ENCODE measurements around the gene SAMD5.

The SAMD5 gene

GRCh38 chr6:147595961-147596360 is 87.5 kb downstream of the SAMD5 start:
- H3K4me1 ChIP-seq (ENCODE audit: control insufficient read depth, insufficient read depth, low read length): no peaks in the 10 kb centered on the region
- no peaks in the 10 kb centered on the region for H3K9me3 ChIP-seq (ENCODE audit: control insufficient read depth, low read length)
- H3K27me3 ChIP-seq (replicated peaks; ENCODE audit: control insufficient read depth, insufficient read depth, low read length): peaks cover 3% of the 10 kb centered on the region
- no peaks in the 10 kb centered on the region for H3K36me3 ChIP-seq (ENCODE audit: control insufficient read depth, insufficient read depth, low read length, severe bottlenecking)
- no peak overlapping the region for H3K9ac ChIP-seq (ENCODE audit: low read length)
- H3K4me3 ChIP-seq (ENCODE audit: low read length): no peak overlapping the region
- DNase-seq (ENCODE audit: low read depth): no peak

GRCh38 chr6:147603392-147604081 is 95.0 kb downstream of the SAMD5 start:
- DNase-seq (ENCODE audit: low read depth): peak; percentile 44
- Histone ChIP-seq H3K9ac (ENCODE audit: low read length) (no peak overlapping the region), H3K36me3 (ENCODE audit: control insufficient read depth, insufficient read depth, low read length, severe bottlenecking) (no peaks in the 10 kb centered on the region), H3K4me1 (ENCODE audit: control insufficient read depth, insufficient read depth, low read length) (peaks cover 17% of the 10 kb centered on the region), H3K4me3 (ENCODE audit: low read length) (no peak overlapping the region), H3K9me3 (ENCODE audit: control insufficient read depth, low read length) (no peaks in the 10 kb centered on the region), H3K27me3 (replicated peaks; ENCODE audit: control insufficient read depth, insufficient read depth, low read length) (no peaks in the 10 kb centered on the region)

GRCh38 chr6:147604373-147604772 is 95.9 kb downstream of the SAMD5 start:
- H3K4me3 ChIP-seq (ENCODE audit: low read length): no peak overlapping the region
- H3K9me3 ChIP-seq (ENCODE audit: control insufficient read depth, low read length): no peaks in the 10 kb centered on the region
- H3K36me3 ChIP-seq (ENCODE audit: control insufficient read depth, insufficient read depth, low read length, severe bottlenecking): no peaks in the 10 kb centered on the region
- no peaks in the 10 kb centered on the region for H3K27me3 ChIP-seq (replicated peaks; ENCODE audit: control insufficient read depth, insufficient read depth, low read length)
- no peak overlapping the region for H3K9ac ChIP-seq (ENCODE audit: low read length)
- peak; percentile 75 for DNase-seq (ENCODE audit: low read depth)
- H3K4me1 ChIP-seq (ENCODE audit: control insufficient read depth, insufficient read depth, low read length): peaks cover 17% of the 10 kb centered on the region

- Histone ChIP-seq H3K27me3 (replicated peaks; ENCODE audit: control insufficient read depth, insufficient read depth, low read length) (no peaks in the 10 kb centered on the region), H3K4me1 (ENCODE audit: control insufficient read depth, insufficient read depth, low read length) (no peaks in the 10 kb centered on the region), H3K4me3 (ENCODE audit: low read length) (no peak overlapping the region), H3K9ac (ENCODE audit: low read length) (no peak overlapping the region), H3K9me3 (ENCODE audit: control insufficient read depth, low read length) (no peaks in the 10 kb centered on the region), H3K36me3 (ENCODE audit: control insufficient read depth, insufficient read depth, low read length, severe bottlenecking) (no peaks in the 10 kb centered on the region)
- no peak for DNase-seq (ENCODE audit: low read depth)
Measured at GRCh38 chr6:147611992-147612391, 103.5 kb downstream of the SAMD5 start.

- no peaks in the 10 kb centered on the region for H3K27me3 ChIP-seq (replicated peaks; ENCODE audit: control insufficient read depth, insufficient read depth, low read length)
Measured at GRCh38 chr6:147614501-147614900, 106.0 kb downstream of the SAMD5 start.

GRCh38 chr6:147615659-147616456 is 107.4 kb downstream of the SAMD5 start:
- DNase-seq (ENCODE audit: low read depth): peak; percentile 54

More at GRCh38 chr6:147614501-147614900, 106.0 kb downstream of the SAMD5 start:
- no peaks in the 10 kb centered on the region for H3K36me3 ChIP-seq (ENCODE audit: control insufficient read depth, insufficient read depth, low read length, severe bottlenecking)
- no peak overlapping the region for H3K9ac ChIP-seq (ENCODE audit: low read length)
- no peak overlapping the region for H3K4me3 ChIP-seq (ENCODE audit: low read length)
- H3K4me1 ChIP-seq (ENCODE audit: control insufficient read depth, insufficient read depth, low read length): no peaks in the 10 kb centered on the region
- DNase-seq (ENCODE audit: low read depth): peak; percentile 56
- no peaks in the 10 kb centered on the region for H3K9me3 ChIP-seq (ENCODE audit: control insufficient read depth, low read length)

GRCh38 chr6:147617366-147617765 is 108.9 kb downstream of the SAMD5 start:
- Histone ChIP-seq H3K27me3 (replicated peaks; ENCODE audit: control insufficient read depth, insufficient read depth, low read length) (no peaks in the 10 kb centered on the region), H3K9ac (ENCODE audit: low read length) (no peak overlapping the region), H3K4me1 (ENCODE audit: control insufficient read depth, insufficient read depth, low read length) (no peaks in the 10 kb centered on the region), H3K9me3 (ENCODE audit: control insufficient read depth, low read length) (no peaks in the 10 kb centered on the region), H3K4me3 (ENCODE audit: low read length) (no peak overlapping the region), H3K36me3 (ENCODE audit: control insufficient read depth, insufficient read depth, low read length, severe bottlenecking) (no peaks in the 10 kb centered on the region)
- no peak for DNase-seq (ENCODE audit: low read depth)

More at GRCh38 chr6:147615659-147616456, 107.4 kb downstream of the SAMD5 start:
- no peaks in the 10 kb centered on the region for H3K36me3 ChIP-seq (ENCODE audit: control insufficient read depth, insufficient read depth, low read length, severe bottlenecking)
- no peaks in the 10 kb centered on the region for H3K4me1 ChIP-seq (ENCODE audit: control insufficient read depth, insufficient read depth, low read length)
- H3K27me3 ChIP-seq (replicated peaks; ENCODE audit: control insufficient read depth, insufficient read depth, low read length): no peaks in the 10 kb centered on the region
- no peak overlapping the region for H3K9ac ChIP-seq (ENCODE audit: low read length)
- no peaks in the 10 kb centered on the region for H3K9me3 ChIP-seq (ENCODE audit: control insufficient read depth, low read length)
- H3K4me3 ChIP-seq (ENCODE audit: low read length): no peak overlapping the region

GRCh38 chr6:147618457-147618856 is 110.0 kb downstream of the SAMD5 start:
- no peaks in the 10 kb centered on the region for H3K9me3 ChIP-seq (ENCODE audit: control insufficient read depth, low read length)
- no peaks in the 10 kb centered on the region for H3K4me1 ChIP-seq (ENCODE audit: control insufficient read depth, insufficient read depth, low read length)
- H3K4me3 ChIP-seq (ENCODE audit: low read length): no peak overlapping the region
- no peak for DNase-seq (ENCODE audit: low read depth)
- no peaks in the 10 kb centered on the region for H3K36me3 ChIP-seq (ENCODE audit: control insufficient read depth, insufficient read depth, low read length, severe bottlenecking)
- no peak overlapping the region for H3K9ac ChIP-seq (ENCODE audit: low read length)
- H3K27me3 ChIP-seq (replicated peaks; ENCODE audit: control insufficient read depth, insufficient read depth, low read length): no peaks in the 10 kb centered on the region

- Histone ChIP-seq H3K4me3 (ENCODE audit: low read length) (no peak overlapping the region), H3K4me1 (ENCODE audit: control insufficient read depth, insufficient read depth, low read length) (no peaks in the 10 kb centered on the region), H3K36me3 (ENCODE audit: control insufficient read depth, insufficient read depth, low read length, severe bottlenecking) (no peaks in the 10 kb centered on the region), H3K9ac (ENCODE audit: low read length) (no peak overlapping the region), H3K9me3 (ENCODE audit: control insufficient read depth, low read length) (no peaks in the 10 kb centered on the region), H3K27me3 (replicated peaks; ENCODE audit: control insufficient read depth, insufficient read depth, low read length) (no peaks in the 10 kb centered on the region)
- peak; percentile 54 for DNase-seq (ENCODE audit: low read depth)
Measured at GRCh38 chr6:147618927-147619326, 110.4 kb downstream of the SAMD5 start.

All from adipocyte (in vitro differentiated cells).